Erythroblast (primary cell): ENCODE results near the gene NUDCD3.

ENCODE experiments used
- DNase-seq, 2 experiments: peaks; one replicate each; lab custom pipeline; 2025; lab: John Stamatoyannopoulos, UW
- POLR2A ChIP-seq: IDR thresholded peaks from 2 replicates; pipeline ENCODE4 v1.6.1; 2011; ENCODE audit warnings: mild to moderate bottlenecking, low read length

NUDCD3 gene

GRCh38 chr7:44329888-44330287, 160.6 kb downstream of the NUDCD3 start:
- DNase-seq = no peak
- TF ChIP-seq POLR2A = no peak
